A549 (cell line): ENCODE results near the gene MED22. TPM values are rescaled to one million over a fixed set of nuclear protein-coding genes. Genes with fewer than 3 reads are reported as not detected.

ENCODE experiments used
- ATAC-seq, 2 experiments: fragments of 200-7000 bp in 1 of 2; fragments of >200 bp in 1 of 2; cut with Nextera tagmentation in 1 of 2; cut with Tn5 transposase in 1 of 2; 3 replicates each; pipeline versions ENCODE4 v1.8.0 to v1.9.1; 2018 to 2020; ENCODE audit warnings: mild to moderate bottlenecking in 1 of 2, moderate library complexity in 1 of 2
- CTCF ChIA-PET: fragments of 300-600 bp; sonication (Branson Sonifier 250); formaldehyde crosslinking; extraction: SDS; loops from one replicate; lab custom pipeline; 2021; ENCODE audit warnings: antibody characterized with exemption, inconsistent platforms; lab: Yijun Ruan, JAX
- POLR2A ChIA-PET: fragments of 350-600 bp; formaldehyde crosslinking; extraction: SDS; loops from one replicate; lab custom pipeline; 2021; ENCODE audit warnings: antibody characterized with exemption, inconsistent platforms; lab: Yijun Ruan, JAX
- DNase-seq, 2 experiments: peaks; one replicate each; pipeline versions ENCODE4 v3.0.0 to v3.0.0-alpha.2; 2011 to 2016; ENCODE audit warnings: low read depth in 1 of 2, low spot score in 1 of 2
- FAIRE-seq: peaks from 2 replicates; lab custom pipeline; 2011; peaks lifted over from hg19 to GRCh38; lab: Jason Lieb, UNC
- H3K27ac ChIP-seq, 2 experiments: fragments of >200 bp; sonication (Bioruptor Twin); formaldehyde crosslinking; 3 replicates each; pipeline ENCODE4 v1.5.1; 2016 to 2017
- H3K4me1 ChIP-seq: fragments of >200 bp; sonication (Bioruptor Twin); formaldehyde crosslinking; 3 replicates; pipeline ENCODE4 v1.6.1; 2016
- H3K4me2 ChIP-seq: fragments of >200 bp; sonication (Bioruptor Twin); formaldehyde crosslinking; 3 replicates; pipeline ENCODE4 v1.6.1; 2016
- H3K4me3 ChIP-seq: fragments of >200 bp; sonication (Bioruptor Twin); formaldehyde crosslinking; 3 replicates; pipeline ENCODE4 v1.5.1; 2016
- H3K9me3 ChIP-seq: fragments of >200 bp; sonication (Bioruptor Twin); formaldehyde crosslinking; 3 replicates; pipeline ENCODE4 v1.6.1; 2016
- CBX2 ChIP-seq: fragments of 200-600 bp; sonication (generic); IDR thresholded peaks from 2 replicates; pipeline ENCODE4 v1.6.1; 2016; ENCODE audit warnings: low read depth, mild to moderate bottlenecking, borderline replicate concordance
- CEBPB ChIP-seq, 2 experiments: fragments of >200 bp in 1 of 2; sonication (Bioruptor Twin) in 1 of 2; formaldehyde crosslinking in 1 of 2; IDR thresholded peaks; 2 replicates each; pipeline ENCODE4 v1.6.1; 2012 to 2016
- EHF ChIP-seq: fragments of 250-450 bp; sonication (Bioruptor Pico); IDR thresholded peaks from 2 replicates; pipeline ENCODE4 v1.5.0; 2020; ENCODE audit warnings: mild to moderate bottlenecking
- EP300 ChIP-seq, 2 experiments: fragments of >200 bp; sonication (Bioruptor Twin); formaldehyde crosslinking; IDR thresholded peaks; 2 replicates in 1 of 2; 3 replicates in 1 of 2; pipeline ENCODE4 v1.6.1; 2016 to 2017
- FOXS1 ChIP-seq: fragments of 250-450 bp; sonication (Bioruptor Pico); IDR thresholded peaks from 2 replicates; pipeline ENCODE4 v1.5.0; 2020; ENCODE audit warnings: mild to moderate bottlenecking, moderate library complexity
- HDAC2 ChIP-seq: fragments of 200-600 bp; sonication (generic); IDR thresholded peaks from 2 replicates; pipeline ENCODE4 v1.6.1; 2016
- HEYL ChIP-seq: fragments of 250-450 bp; sonication (Bioruptor Pico); IDR thresholded peaks from 2 replicates; pipeline ENCODE4 v1.8.0; 2021; ENCODE audit warnings: mild to moderate bottlenecking, moderate library complexity
- HMGXB4 ChIP-seq: fragments of 250-450 bp; sonication (Bioruptor Pico); IDR thresholded peaks from 2 replicates; pipeline ENCODE4 v1.5.0; 2021; ENCODE audit warnings: mild to moderate bottlenecking, moderate library complexity, borderline replicate concordance
- HOXB13 ChIP-seq: fragments of 250-450 bp; sonication (Bioruptor Pico); IDR thresholded peaks from 2 replicates; pipeline ENCODE4 v1.5.0; 2020; ENCODE audit warnings: low read depth, mild to moderate bottlenecking, moderate library complexity
- JUNB ChIP-seq: fragments of >200 bp; sonication (Bioruptor Twin); formaldehyde crosslinking; IDR thresholded peaks from 2 replicates; pipeline ENCODE4 v1.6.1; 2016
- KDM1A ChIP-seq: fragments of 200-600 bp; sonication (generic); IDR thresholded peaks from 2 replicates; pipeline ENCODE4 v1.6.1; 2016; ENCODE audit warnings: low read depth, mild to moderate bottlenecking
- KDM5A ChIP-seq: fragments of 200-600 bp; sonication (generic); IDR thresholded peaks from 2 replicates; pipeline ENCODE4 v1.6.1; 2016; ENCODE audit warnings: antibody characterized with exemption, mild to moderate bottlenecking
- MAFK ChIP-seq: fragments of 450-650 bp; IDR thresholded peaks from 2 replicates; pipeline ENCODE4 v1.6.1; 2014; ENCODE audit not compliant: partially characterized antibody
- MYC ChIP-seq: IDR thresholded peaks from 2 replicates; pipeline ENCODE4 v1.6.1; 2012; ENCODE audit warnings: mild to moderate bottlenecking, inconsistent platforms, low read length, improper control_type of control experiment, borderline replicate concordance
- PHF8 ChIP-seq: fragments of 200-600 bp; sonication (generic); IDR thresholded peaks from 2 replicates; pipeline ENCODE4 v1.6.1; 2016; ENCODE audit warnings: low read depth, mild to moderate bottlenecking, antibody characterized with exemption, moderate library complexity, borderline replicate concordance
- POLR2A ChIP-seq: IDR thresholded peaks from 2 replicates; pipeline ENCODE4 v1.6.1; 2012; ENCODE audit warnings: mild to moderate bottlenecking, low read length
- RAD21 ChIP-seq, 2 experiments: fragments of >200 bp in 1 of 2; sonication (Bioruptor Twin) in 1 of 2; formaldehyde crosslinking in 1 of 2; IDR thresholded peaks in 1 of 2; conservative IDR thresholded peaks in 1 of 2; 2 replicates in 1 of 2; 3 replicates in 1 of 2; pipeline ENCODE4 v1.6.1; 2012 to 2018; ENCODE audit warnings: inconsistent platforms in 1 of 2
- RFX5 ChIP-seq: fragments of 450-650 bp; IDR thresholded peaks from 2 replicates; pipeline ENCODE4 v1.7.1; 2014; ENCODE audit warnings: antibody characterized with exemption, mild to moderate bottlenecking, moderate library complexity
- SMC3 ChIP-seq: fragments of >200 bp; sonication (Bioruptor Twin); formaldehyde crosslinking; IDR thresholded peaks from 3 replicates; pipeline ENCODE4 v1.6.1; 2018; ENCODE audit warnings: inconsistent platforms
- SREBF2 ChIP-seq: fragments of 450-650 bp; IDR thresholded peaks from 2 replicates; pipeline ENCODE4 v1.6.1; 2014; ENCODE audit warnings: mild to moderate bottlenecking, moderate library complexity
- TFCP2L1 ChIP-seq: fragments of 250-450 bp; sonication (Bioruptor Pico); IDR thresholded peaks from 2 replicates; pipeline ENCODE4 v1.5.0; 2021; ENCODE audit warnings: mild to moderate bottlenecking
- ZC3H11A ChIP-seq: fragments of 450-650 bp; IDR thresholded peaks from 2 replicates; pipeline ENCODE4 v1.6.1; 2014; ENCODE audit warnings: antibody characterized with exemption, mild to moderate bottlenecking
- ZSCAN20 ChIP-seq: fragments of 250-450 bp; sonication (Bioruptor Pico); IDR thresholded peaks from 2 replicates; pipeline ENCODE4 v1.8.0; 2022; ENCODE audit warnings: mild to moderate bottlenecking, moderate library complexity
- WGBS: methylation state at CpG from one replicate; pipeline ENCODE4 v1.1.6; 2017; ENCODE audit errors: missing lambda C conversion rate; 5-methylcytosine and 5-hydroxymethylcytosine counted together
- polyA plus RNA-seq, 4 experiments: library from polyadenylated mRNA; depleted of rRNA in 3 of 4; stranded (reverse); fragments of >200 nt; fragmentation: RNase III in 1 of 4; extraction: RNeasy Plus Mini Kit Qiagen cat#74134 plus additional on column Dnase treatment in 1 of 4; gene quantifications; 2 replicates in 3 of 4; 3 replicates in 1 of 4; pipeline ENCODE4 v1.2.3, GENCODE V29; 2011 to 2017
- TF ChIP-seq, protein P1 (sequence below): fragments of 450-650 bp; IDR thresholded peaks from 2 replicates; pipeline ENCODE4 v1.6.1; 2014; ENCODE audit warnings: antibody characterized with exemption
- TF ChIP-seq, protein P2 (sequence below): fragments of 250-450 bp; sonication (Bioruptor Pico); IDR thresholded peaks from 2 replicates; pipeline ENCODE4 v1.5.0; 2020; ENCODE audit warnings: low read depth, mild to moderate bottlenecking, moderate library complexity
- TF ChIP-seq, protein P3 (sequence below): fragments of >200 bp; sonication (Bioruptor Twin); formaldehyde crosslinking; IDR thresholded peaks from 3 replicates; pipeline ENCODE4 v1.5.1; 2016
- TF ChIP-seq, protein P4 (sequence below): fragments of >200 bp; sonication (Bioruptor Twin); formaldehyde crosslinking; IDR thresholded peaks from 2 replicates; pipeline ENCODE4 v1.6.1; 2016

MED22 gene
- polyA plus RNA-seq, 2 of the 4 experiments (the other 2 are of a cell fraction), result 15.7 to 22.0 TPM

DNA sequence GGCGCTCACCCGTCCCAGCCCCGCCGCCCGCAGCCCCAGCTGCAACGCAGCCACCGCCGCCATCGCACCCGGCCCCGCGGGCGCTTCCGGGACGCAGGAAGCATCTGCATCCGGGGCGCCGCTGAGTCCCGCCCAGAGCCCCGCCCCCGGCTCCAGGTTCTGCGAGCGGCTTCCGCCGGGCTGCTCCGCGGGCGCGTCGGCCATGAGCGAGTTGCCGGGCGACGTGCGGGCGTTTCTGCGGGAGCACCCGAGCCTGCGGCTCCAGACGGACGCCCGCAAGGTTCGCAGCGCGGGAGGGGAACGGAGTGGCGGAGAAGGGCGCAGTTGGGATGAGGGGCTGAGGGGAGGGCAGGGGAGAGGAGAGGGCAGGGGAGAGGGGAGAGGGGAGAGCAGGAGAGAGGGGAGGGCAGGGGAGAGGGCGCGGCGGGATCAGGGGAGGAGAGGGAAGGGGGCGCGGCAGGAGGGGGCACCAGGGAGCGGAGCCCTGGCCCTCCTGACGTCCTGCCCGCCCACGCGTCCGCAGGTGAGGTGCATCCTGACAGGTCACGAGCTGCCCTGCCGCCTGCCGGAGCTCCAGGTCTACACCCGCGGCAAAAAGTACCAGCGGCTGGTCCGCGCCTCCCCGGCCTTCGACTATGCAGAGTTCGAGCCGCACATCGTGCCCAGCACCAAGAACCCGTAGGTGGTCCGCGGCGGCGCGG, 8.6 kb upstream of the MED22 start, which contains the start of the genes SURF1 and SURF2 (continued):
- TF ChIP-seq HOXB13 (CRISPR knock-in tag), result no peak
- TF ChIP-seq, protein P1, sequence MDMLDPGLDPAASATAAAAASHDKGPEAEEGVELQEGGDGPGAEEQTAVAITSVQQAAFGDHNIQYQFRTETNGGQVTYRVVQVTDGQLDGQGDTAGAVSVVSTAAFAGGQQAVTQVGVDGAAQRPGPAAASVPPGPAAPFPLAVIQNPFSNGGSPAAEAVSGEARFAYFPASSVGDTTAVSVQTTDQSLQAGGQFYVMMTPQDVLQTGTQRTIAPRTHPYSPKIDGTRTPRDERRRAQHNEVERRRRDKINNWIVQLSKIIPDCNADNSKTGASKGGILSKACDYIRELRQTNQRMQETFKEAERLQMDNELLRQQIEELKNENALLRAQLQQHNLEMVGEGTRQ, result no peak
- TF ChIP-seq CEBPB (IDR thresholded peaks at IDR 0.05), result no peak
- no peak for TF ChIP-seq RFX5
- TF ChIP-seq EHF (CRISPR knock-in tag), result no peak
- TF ChIP-seq HDAC2, result no peak
- TF ChIP-seq HMGXB4 (CRISPR knock-in tag), result no peak
- no peak for TF ChIP-seq SMC3
- TF ChIP-seq RAD21 (conservative IDR thresholded peaks at IDR 0.05 in 1 of 2, IDR thresholded peaks at IDR 0.05 in 1 of 2), result no peak
- TF ChIP-seq MAFK, result no peak
- no peak for TF ChIP-seq SREBF2
- no peak for TF ChIP-seq ZC3H11A
- TF ChIP-seq JUNB, result no peak
- no peak for TF ChIP-seq KDM1A

- H3K4me2 ChIP-seq, result peak overlapping the region; percentile 91
- peaks cover 14% of the 10 kb centered on the region; the same call in 1 of the 3 replicates for H3K4me1 ChIP-seq
- WGBS, result 2% methylated on average over 18 of the region's 31 CpGs
- peak overlapping the region; percentile 82 to 94 for H3K27ac ChIP-seq
- TF ChIP-seq EP300 (IDR thresholded peaks at IDR 0.05) (no peak), MAFK (no peak), HEYL (CRISPR knock-in tag) (no peak), FOXS1 (no peak), CBX2 (no peak), KDM5A (peak; percentile 67), MYC (no peak), JUNB (no peak), ZSCAN20 (CRISPR knock-in tag) (no peak), EHF (CRISPR knock-in tag) (no peak), POLR2A (no peak), TFCP2L1 (CRISPR knock-in tag) (no peak), PHF8 (peak; percentile 35; the same call in 1 of the 2 replicates)
- TF ChIP-seq, protein P2, sequence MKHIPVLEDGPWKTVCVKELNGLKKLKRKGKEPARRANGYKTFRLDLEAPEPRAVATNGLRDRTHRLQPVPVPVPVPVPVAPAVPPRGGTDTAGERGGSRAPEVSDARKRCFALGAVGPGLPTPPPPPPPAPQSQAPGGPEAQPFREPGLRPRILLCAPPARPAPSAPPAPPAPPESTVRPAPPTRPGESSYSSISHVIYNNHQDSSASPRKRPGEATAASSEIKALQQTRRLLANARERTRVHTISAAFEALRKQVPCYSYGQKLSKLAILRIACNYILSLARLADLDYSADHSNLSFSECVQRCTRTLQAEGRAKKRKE (CRISPR knock-in tag), result no peak
- TF ChIP-seq, protein P3, sequence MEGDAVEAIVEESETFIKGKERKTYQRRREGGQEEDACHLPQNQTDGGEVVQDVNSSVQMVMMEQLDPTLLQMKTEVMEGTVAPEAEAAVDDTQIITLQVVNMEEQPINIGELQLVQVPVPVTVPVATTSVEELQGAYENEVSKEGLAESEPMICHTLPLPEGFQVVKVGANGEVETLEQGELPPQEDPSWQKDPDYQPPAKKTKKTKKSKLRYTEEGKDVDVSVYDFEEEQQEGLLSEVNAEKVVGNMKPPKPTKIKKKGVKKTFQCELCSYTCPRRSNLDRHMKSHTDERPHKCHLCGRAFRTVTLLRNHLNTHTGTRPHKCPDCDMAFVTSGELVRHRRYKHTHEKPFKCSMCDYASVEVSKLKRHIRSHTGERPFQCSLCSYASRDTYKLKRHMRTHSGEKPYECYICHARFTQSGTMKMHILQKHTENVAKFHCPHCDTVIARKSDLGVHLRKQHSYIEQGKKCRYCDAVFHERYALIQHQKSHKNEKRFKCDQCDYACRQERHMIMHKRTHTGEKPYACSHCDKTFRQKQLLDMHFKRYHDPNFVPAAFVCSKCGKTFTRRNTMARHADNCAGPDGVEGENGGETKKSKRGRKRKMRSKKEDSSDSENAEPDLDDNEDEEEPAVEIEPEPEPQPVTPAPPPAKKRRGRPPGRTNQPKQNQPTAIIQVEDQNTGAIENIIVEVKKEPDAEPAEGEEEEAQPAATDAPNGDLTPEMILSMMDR, result 0 out of 3 replicates have a peak, but pooled peaks have one; percentile 6
- TF ChIP-seq, protein P4, sequence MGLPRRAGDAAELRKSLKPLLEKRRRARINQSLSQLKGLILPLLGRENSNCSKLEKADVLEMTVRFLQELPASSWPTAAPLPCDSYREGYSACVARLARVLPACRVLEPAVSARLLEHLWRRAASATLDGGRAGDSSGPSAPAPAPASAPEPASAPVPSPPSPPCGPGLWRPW, result no peak
- DNase-seq (no peak), ATAC-seq (peak; percentile 18 to 28), FAIRE-seq (no peak)
- CTCF ChIA-PET, result interaction anchor here (0.6 to 7.5 kb wide), 7 partner anchors 14 to 248 kb away, joined by 3 to 59 read pairs (median 3); no protein-coding TSS in a partner anchor
- H3K9me3 ChIP-seq, result no peaks in the 10 kb centered on the region
- POLR2A ChIA-PET, result interaction anchor here (0.6 to 2.0 kb wide), 6 partner anchors 8 to 326 kb away, joined by 3 to 27 read pairs (median 4); partner anchors contain the start of genes MED22, RPL7A and STKLD1
- H3K4me3 ChIP-seq, result peak overlapping the region; percentile 64
Observed at GRCh38 chr9:133355881-133356357, 8.0 kb upstream of the MED22 start.
